GM21619 (cell line): ENCODE measurements around the gene TDRD12.
"Not testable (repeated sequence)": the region's sequence is repeated elsewhere in the genome, so short reads cannot be mapped to it uniquely, and the experiment has no call there.

Experiments used
- ATAC-seq: cut with Tn5 transposase; IDR thresholded peaks from one replicate; pipeline ENCODE4 v1.9.1; 2021; ENCODE audit not compliant: unreplicated experiment

TDRD12 gene

GRCh38 chr19:32866061-32866460 is 146.5 kb downstream of the TDRD12 start:
- ATAC-seq, result no peak

- ATAC-seq, result no peak
Measured at GRCh38 chr19:32866564-32867265, 147.1 kb downstream of the TDRD12 start.

GRCh38 chr19:32867436-32867835 is 147.9 kb downstream of the TDRD12 start:
- ATAC-seq, result not testable (repeated sequence)

GRCh38 chr19:32868206-32868950 is 148.8 kb downstream of the TDRD12 start:
- ATAC-seq, result no peak

- ATAC-seq, result no peak
Measured at GRCh38 chr19:32869369-32869965, 149.9 kb downstream of the TDRD12 start, which contains the start of gene SLC7A9. TSS of gene SLC7A9 (minus strand) at chr19:32869767. CDS start at chr19:32868534, 1,233 bp downstream.

- no peak for ATAC-seq
Measured at GRCh38 chr19:32869966-32870573, 150.5 kb downstream of the TDRD12 start.

- ATAC-seq, result no peak
Measured at GRCh38 chr19:32870981-32871451, 151.4 kb downstream of the TDRD12 start.

GRCh38 chr19:32872391-32872790 is 152.8 kb downstream of the TDRD12 start:
- ATAC-seq, result no peak

- no peak for ATAC-seq
Measured at GRCh38 chr19:32873247-32873959, 153.8 kb downstream of the TDRD12 start.

- ATAC-seq, result no peak
Measured at GRCh38 chr19:32874605-32875004, 155.0 kb downstream of the TDRD12 start.

GRCh38 chr19:32875428-32875827 is 155.9 kb downstream of the TDRD12 start:
- no peak for ATAC-seq

GRCh38 chr19:32876236-32876918 is 156.8 kb downstream of the TDRD12 start:
- no peak for ATAC-seq

- ATAC-seq, result no peak
Measured at GRCh38 chr19:32876919-32877285, 157.3 kb downstream of the TDRD12 start.
